ENCODE measurements around the gene CGB3.

CGB3 gene

GRCh38 chr19:48985711-48986110, 38.4 kb downstream of the CGB3 start:
- DNase-seq (ENCODE audit: low read depth), result no peak
- TF ChIP-seq CTCF (conservative IDR thresholded peaks at IDR 0.05; ENCODE audit: low read depth, low read length), result no peak

GRCh38 chr19:48982280-48982679, 41.9 kb downstream of the CGB3 start:
- no peak for DNase-seq (ENCODE audit: low read depth)
- TF ChIP-seq CTCF (conservative IDR thresholded peaks at IDR 0.05; ENCODE audit: low read depth, low read length), result no peak

More at GRCh38 chr19:48985711-48986110, 38.4 kb downstream of the CGB3 start:
- H3K4me3 ChIP-seq (ENCODE audit: low read depth, low read length), result no peak overlapping the region

GRCh38 chr19:48977061-48977460, 47.1 kb downstream of the CGB3 start:
- DNase-seq (ENCODE audit: low read depth), result no peak
- TF ChIP-seq CTCF (conservative IDR thresholded peaks at IDR 0.05; ENCODE audit: low read depth, low read length), result no peak
- H3K4me3 ChIP-seq (ENCODE audit: low read depth, low read length), result no peak overlapping the region

More at GRCh38 chr19:48982280-48982679, 41.9 kb downstream of the CGB3 start:
- no peak overlapping the region for H3K4me3 ChIP-seq (ENCODE audit: low read depth, low read length)

- DNase-seq (ENCODE audit: low read depth), result peak; percentile 40
- no peak overlapping the region for H3K4me3 ChIP-seq (ENCODE audit: low read depth, low read length)
- peak; percentile 29 for TF ChIP-seq CTCF (conservative IDR thresholded peaks at IDR 0.05; ENCODE audit: low read depth, low read length)
These were observed 47.9 kb downstream of the CGB3 start for GRCh38 chr19:48975947-48976847.

All from choroid plexus epithelial cell (primary cell).